GM19463 (cell line): ENCODE data around the gene IGF1R.

Experiments used
- ATAC-seq: cut with Tn5 transposase; IDR thresholded peaks from one replicate; pipeline ENCODE4 v1.9.1; 2021; ENCODE audit warnings: mild to moderate bottlenecking, moderate library complexity; ENCODE audit not compliant: unreplicated experiment

Gene IGF1R

DNA sequence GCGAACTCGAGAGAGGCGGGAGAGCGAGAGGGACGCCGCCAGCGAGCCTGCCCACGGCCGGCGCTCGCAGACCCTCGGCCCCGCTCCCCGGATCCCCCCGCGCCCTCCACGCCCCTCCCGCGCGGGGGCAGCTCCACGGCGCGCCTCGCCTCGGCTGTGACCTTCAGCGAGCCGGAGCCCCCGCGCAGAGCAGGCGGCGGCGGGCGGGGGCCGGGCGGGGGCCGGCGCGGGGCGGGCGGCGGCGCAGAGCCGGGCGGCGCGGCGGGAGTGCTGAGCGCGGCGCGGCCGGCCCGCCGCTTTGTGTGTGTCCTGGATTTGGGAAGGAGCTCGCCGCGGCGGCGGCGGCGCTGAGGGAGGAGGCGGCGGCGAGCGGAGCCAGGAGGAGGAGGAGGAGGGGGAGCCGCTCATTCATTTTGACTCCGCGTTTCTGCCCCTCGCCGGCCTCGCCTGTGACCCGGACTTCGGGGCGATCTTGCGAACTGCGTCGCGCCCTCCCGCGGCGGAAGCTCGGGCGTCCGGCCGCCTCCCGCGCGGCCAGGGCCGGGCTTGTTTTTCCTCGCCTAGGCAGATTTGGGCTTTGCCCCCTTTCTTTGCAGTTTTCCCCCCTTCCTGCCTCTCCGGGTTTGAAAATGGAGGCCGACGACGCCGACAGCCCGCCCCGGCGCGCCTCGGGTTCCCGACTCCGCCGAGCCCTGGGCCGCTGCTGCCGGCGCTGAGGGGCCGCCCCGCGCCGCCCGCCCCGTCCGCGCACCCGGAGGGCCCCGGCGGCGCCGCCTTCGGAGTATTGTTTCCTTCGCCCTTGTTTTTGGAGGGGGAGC is 524 bp downstream of the IGF1R start:
- peak; percentile 18 for ATAC-seq

GRCh38 chr15:98649472-98650416 is 1.4 kb downstream of the IGF1R start:
- no peak for ATAC-seq

DNA sequence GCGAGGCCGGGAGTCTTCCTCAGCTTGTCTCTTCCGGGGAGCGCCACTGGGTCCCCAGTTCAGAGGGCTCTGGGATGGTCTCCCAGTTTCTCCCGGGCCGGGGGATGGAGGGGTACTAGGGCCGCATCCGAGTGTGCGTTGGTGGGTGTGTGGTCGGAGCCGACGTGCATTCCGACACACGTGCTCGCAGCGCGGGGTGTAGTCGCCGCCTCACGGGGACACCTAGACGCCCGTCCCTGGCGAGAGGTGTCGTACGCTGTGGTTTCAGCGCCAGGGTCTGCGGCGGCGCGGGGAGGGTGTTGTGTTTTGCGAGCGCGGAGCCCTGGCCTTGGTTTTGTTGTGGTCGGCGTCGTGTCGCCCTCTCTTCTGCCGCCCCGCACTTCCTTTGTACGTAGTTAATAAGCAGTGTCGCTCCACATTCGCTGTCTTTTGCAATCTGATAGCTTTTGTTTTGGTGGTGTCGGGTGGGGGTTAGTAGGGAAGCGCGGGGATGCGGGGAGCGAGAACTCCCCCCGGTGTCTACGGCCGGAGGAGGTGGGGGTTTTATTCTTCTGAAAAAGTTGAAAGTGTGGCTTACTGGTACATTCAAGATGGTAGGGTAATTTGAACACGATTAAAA is 2.2 kb downstream of the IGF1R start:
- ATAC-seq = no peak

DNA sequence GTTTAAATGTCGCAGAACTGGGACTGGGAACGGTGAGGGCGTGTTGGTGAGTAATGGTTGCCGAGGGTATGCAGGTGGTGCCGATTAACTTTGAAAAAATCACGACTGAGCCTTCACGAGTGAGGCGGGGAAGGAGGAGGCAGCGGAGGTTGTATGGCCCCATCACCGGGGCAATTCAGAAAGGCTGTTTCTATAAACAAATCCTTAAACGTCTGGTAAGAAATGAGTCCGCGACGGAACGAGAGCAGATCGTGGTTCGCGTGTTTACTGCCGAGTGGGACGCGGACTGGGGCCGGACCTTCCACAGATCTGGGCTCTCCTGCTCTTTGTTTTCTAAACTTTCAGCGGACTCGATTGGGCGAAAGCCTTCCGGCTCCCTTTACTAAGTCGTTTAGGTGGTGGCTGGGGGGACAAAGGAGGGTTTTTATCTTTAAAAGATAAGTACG is 2.7 kb downstream of the IGF1R start:
- no peak for ATAC-seq

- no peak for ATAC-seq
These were observed 3.4 kb downstream of the IGF1R start for GRCh38 chr15:98651581-98652220.

GRCh38 chr15:98653686-98654085 is 5.3 kb downstream of the IGF1R start:
- ATAC-seq = no peak

GRCh38 chr15:98654790-98655360 is 6.5 kb downstream of the IGF1R start:
- no peak for ATAC-seq

DNA sequence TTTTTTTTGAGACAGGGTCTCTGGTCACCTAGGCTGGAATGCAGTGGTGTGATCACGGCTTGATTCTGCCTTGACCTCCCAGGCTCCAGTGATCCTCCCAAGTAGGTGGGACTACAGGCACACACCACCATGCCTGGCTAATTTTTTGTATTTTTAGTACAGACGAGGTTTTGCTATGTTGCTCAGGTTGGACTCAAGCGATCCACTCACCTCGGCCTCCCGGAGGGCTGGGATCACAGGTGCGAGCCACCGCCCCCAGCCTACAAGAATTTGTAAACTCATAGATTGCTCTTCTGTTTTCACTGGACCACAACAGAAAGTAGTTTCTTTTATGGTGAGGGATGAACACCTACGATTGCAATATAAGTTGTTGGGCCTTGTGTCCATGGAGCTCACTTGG is 7.4 kb downstream of the IGF1R start:
- no peak for ATAC-seq

- no peak for ATAC-seq
These were observed 9.4 kb downstream of the IGF1R start for GRCh38 chr15:98657721-98658120.

DNA sequence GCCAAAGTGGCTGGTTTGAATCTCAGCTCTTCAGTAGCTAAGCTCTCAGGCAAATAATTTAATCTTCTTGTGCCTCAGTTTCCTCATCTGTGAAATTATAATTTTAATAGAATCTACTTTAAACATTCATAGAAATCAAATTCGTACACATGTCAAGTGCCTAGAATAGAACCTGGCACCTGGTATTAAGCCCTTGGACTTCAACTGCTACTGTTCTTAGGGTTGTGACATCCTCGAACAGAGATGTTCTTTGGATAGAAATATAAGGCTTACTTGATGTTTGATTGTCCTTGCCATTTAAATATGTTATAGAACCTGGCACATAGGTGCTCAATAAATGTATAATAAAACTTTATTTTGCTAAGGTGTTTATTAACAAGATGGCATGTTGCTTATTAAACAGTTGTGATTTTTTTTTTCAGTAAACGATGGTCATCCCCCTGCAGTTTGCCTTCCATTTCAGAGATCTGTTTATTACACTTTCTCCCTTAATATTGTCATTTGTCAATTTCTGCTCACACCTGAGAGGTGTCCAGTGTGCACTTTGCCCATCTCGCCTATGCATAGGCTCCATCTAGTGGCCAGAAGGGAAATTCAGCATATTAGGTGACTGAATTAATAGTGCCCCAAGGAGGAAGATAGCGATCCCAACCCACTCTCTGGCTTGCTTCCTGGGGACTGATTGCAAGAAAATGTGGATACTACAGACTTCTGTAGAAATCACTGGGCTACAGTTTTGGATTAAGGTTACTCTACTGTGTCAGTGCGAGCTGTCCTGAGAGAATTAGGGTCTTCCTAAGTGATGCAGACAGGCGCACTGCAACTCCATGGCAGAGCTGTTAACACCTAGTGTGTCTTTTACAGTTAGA is 10.7 kb downstream of the IGF1R start:
- peak; percentile 88 for ATAC-seq

DNA sequence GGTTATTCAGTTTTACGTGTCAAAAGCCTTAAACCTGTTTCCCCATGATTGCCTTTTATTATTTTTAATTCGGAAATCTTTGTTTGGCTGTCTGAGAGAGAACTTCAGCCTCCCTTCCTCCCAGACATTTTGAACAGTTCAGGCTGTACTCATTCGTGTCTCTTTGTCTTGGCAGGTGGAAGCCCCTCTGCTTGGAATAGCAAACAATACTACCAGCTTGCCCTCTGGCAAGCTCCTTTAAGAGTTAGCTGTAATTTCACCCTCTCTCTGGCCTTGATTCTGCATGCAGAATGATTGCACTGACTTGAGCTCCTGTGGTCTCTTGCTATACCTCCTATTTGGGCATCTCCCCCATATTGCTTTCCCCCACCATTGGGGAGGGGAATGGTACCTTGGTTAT is 11.7 kb downstream of the IGF1R start:
- ATAC-seq = no peak

DNA sequence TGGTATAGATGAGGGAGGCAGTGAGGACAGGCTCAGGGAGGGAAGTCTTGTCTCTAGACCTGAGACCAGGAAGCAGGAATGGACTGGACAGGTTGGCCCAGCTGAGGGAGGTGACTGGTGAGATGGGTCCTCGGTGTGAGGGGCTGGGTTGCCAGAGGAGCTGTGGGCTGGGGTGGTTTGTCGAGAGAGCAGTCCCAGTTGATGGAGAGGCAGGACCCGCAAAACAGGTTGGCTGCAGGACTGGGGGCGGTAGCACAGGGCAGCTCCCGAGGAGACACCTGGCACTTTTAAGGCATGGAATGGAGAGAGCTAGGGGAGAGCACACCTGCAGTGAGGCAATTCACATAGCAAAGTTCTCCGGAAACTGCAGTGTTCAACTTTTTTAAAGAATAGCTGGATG is 14.7 kb downstream of the IGF1R start:
- ATAC-seq = no peak

GRCh38 chr15:98663606-98664005 is 15.3 kb downstream of the IGF1R start:
- ATAC-seq = no peak

DNA sequence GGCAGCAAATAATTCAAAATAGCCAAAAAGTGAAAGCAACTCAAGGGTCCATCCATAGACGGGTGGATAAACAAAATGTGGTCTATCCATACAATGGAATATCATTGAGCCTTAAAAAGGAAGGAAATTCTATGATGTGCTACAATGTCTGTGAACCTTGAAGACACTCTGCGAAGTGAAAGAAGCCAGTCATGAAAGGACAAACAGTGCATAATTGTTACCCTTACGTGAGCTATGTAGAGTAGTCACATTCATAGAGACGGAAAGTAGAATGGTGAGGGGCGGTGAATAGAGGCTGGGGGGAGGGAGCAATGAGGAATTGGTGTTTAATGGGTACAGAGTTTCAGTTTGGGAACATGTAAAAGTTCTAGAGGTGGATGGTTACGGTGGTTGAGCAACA is 18.1 kb downstream of the IGF1R start:
- ATAC-seq = no peak

DNA sequence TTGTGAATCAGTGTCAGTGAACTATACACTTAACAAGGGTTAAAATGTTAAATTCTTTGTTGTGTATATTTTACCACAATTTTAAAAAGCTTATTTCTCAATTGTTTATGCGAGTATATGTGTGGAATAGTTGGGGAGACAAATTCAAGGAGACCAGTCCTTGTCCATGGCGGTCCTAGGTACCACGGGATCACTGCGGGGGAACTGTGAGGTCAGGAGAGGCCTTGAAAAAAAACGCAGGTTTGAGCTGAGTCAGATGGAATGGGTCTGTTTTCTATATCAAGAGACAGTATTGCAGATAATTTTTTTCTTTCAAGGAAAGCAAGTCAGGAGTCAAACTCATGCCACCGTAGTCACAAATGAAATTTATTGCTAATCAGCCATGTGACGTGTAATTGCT is 18.5 kb downstream of the IGF1R start:
- no peak for ATAC-seq

DNA sequence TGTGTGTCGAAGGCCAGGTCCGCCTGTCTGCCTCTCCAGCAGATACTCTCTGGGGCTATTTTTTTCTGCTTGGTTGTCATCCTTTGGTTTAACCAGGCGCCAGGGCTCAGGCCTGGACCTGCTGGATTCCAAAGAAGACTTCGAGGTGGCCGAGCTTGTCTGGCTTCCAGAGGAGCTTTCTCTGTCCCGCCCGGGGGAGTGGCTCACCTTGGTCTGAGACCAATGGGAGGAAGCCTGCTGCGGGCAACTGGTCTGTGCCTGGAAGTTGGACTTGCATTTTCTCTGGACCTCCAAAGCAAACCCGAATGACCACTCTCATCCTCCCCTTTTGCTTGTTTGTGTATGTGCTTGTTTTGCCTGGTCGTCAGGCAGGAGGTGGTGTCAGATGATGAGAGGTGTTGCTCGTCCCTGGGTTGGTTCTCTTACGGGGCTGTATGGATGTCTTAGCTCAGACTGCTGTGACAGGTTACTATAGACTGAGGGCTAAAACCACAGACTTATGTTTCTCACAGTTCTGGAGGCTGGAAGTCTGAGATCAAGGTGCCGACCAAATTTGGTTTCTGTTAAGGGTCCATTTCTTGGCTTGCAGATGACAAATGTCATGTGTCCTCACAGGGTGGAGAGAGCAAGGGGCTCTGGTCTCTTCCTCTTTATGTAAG is 19.3 kb downstream of the IGF1R start:
- ATAC-seq = no peak

DNA sequence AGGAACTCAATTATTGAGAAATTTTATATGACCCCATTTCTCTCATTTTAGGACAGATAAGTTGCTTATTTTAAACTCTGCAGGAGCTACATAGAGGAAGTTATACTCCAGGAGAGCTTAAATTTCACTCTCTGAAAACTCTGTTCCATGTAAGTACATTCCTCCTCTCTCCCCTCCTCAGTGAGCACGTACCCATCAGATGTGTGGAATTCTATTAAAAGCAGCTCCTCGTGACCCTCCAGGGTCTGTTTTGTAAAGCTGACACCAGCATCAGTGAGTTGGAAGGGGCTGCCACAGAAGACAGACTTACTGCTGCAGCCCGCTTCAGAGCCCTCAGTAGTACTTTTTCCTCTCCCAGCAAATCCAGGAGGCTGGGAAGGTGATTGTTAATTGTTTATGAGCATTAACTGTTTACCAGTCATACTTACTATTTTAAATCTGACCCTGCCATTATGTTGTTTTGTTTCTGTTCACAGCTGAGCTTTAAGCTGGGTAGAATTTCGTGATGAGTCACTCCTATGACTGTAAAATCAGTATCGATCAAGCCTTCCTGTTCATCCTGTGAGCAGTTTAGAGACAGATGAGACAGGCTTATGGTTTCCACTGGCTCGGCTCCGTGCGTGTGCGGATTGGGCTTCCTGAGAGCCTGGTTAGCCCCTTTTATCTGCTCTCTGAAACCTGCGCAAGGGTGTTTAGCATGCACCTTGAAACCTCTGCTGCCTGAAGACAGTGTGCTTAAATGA is 20.4 kb downstream of the IGF1R start:
- peak; percentile 61 for ATAC-seq

DNA sequence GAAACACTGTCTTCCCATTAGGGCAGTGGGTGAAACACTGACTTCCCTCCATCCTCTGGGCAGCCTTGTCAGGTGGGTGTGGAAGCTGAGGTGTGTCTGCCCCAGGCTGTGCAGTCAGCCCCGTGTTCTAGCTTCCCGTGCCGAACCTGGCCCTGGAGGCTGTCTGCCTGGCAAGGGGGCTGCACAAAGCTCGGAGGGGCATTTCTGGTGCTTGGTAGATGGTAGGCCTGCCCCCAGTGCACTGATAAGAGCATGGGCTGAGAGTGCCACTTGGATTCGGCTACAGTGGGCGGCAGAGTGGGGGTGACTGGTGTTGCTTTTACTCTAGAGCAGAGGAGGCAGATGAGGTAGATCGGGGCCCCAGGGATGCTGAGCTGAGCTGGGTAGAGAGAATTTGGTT is 21.3 kb downstream of the IGF1R start:
- ATAC-seq = no peak
